ENCODE data around the gene CLBA1. TPM values are rescaled to one million over a fixed set of nuclear protein-coding genes. Genes with fewer than 3 reads are reported as not detected.

The CLBA1 gene
- total RNA-seq, 1 donor from 2014 or later = 5.5 TPM

GRCh38 chr14:104979758-104980610, 5.6 kb upstream of the CLBA1 start:
- DNase-seq (ENCODE audit: low read depth, low spot score) = no peak

GRCh38 chr14:104980611-104981531, 4.7 kb upstream of the CLBA1 start:
- no peak for DNase-seq (ENCODE audit: low read depth, low spot score)

- no peak for DNase-seq (ENCODE audit: low read depth, low spot score)
Observed at GRCh38 chr14:104981699-104982541, 3.7 kb upstream of the CLBA1 start.

- no peak for DNase-seq (ENCODE audit: low read depth, low spot score)
Observed at GRCh38 chr14:104982548-104983230, 2.9 kb upstream of the CLBA1 start.

- DNase-seq (ENCODE audit: low read depth, low spot score) = no peak
Observed at GRCh38 chr14:104983231-104983721, 2.3 kb upstream of the CLBA1 start.

- DNase-seq (ENCODE audit: low read depth, low spot score) = no peak
Observed at GRCh38 chr14:104984056-104984894, 1.3 kb upstream of the CLBA1 start.

- DNase-seq (ENCODE audit: low read depth, low spot score) = no peak
Observed at GRCh38 chr14:104986487-104987164, 1.0 kb downstream of the CLBA1 start.

GRCh38 chr14:104989236-104989950, 3.8 kb downstream of the CLBA1 start:
- DNase-seq (ENCODE audit: low read depth, low spot score) = no peak

GRCh38 chr14:104989951-104990303, 4.3 kb downstream of the CLBA1 start:
- DNase-seq (ENCODE audit: low read depth, low spot score) = no peak

- no peak for DNase-seq (ENCODE audit: low read depth, low spot score)
Observed at GRCh38 chr14:104991896-104992230, 6.3 kb downstream of the CLBA1 start.

GRCh38 chr14:104992501-104992900, 6.9 kb downstream of the CLBA1 start:
- DNase-seq (ENCODE audit: low read depth, low spot score) = no peak

- DNase-seq (ENCODE audit: low read depth, low spot score) = no peak
Observed at GRCh38 chr14:104993306-104993705, 7.7 kb downstream of the CLBA1 start.

- DNase-seq (ENCODE audit: low read depth, low spot score) = no peak
Observed at GRCh38 chr14:104993808-104994591, 8.4 kb downstream of the CLBA1 start.

- DNase-seq (ENCODE audit: low read depth, low spot score) = no peak
Observed at GRCh38 chr14:104994978-104995377, 9.4 kb downstream of the CLBA1 start.

GRCh38 chr14:104996032-104996431, 10.4 kb downstream of the CLBA1 start:
- no peak for DNase-seq (ENCODE audit: low read depth, low spot score)

- DNase-seq (ENCODE audit: low read depth, low spot score) = no peak
Observed at GRCh38 chr14:104996483-104996882, 10.9 kb downstream of the CLBA1 start.

GRCh38 chr14:104998801-104999200, 13.2 kb downstream of the CLBA1 start:
- DNase-seq (ENCODE audit: low read depth, low spot score) = no peak

- no peak for DNase-seq (ENCODE audit: low read depth, low spot score)
Observed at GRCh38 chr14:104999361-104999760, 13.8 kb downstream of the CLBA1 start.

Measured in pulmonary artery endothelial cell (primary cell).